Measurements from ENCODE around the gene MAGEA1.

Gene MAGEA1

DNA sequence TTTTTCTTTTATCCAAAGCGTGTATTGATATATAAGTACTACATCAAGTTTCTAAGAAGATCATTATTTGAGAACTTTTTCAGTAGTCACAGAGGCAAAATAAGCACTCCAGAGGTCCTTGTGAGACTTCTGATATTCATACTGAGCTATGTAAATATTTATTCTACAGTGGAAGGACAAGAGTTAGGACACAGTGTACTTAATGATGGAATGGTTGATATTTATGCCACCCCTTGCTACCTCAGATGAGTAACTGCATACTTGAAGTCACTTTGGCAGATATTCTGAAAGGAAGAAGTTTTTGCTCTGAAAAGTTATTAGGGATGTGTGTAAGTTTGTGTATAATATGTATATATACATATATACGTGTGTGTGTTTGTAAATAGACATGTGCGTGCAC, 30.3 kb downstream of the MAGEA1 start:
- DNase-seq (ENCODE audit: low read depth) = no peak
- no peak overlapping the region for H3K4me3 ChIP-seq (ENCODE audit: control insufficient read depth, low read depth, low read length)
- TF ChIP-seq, protein P1, sequence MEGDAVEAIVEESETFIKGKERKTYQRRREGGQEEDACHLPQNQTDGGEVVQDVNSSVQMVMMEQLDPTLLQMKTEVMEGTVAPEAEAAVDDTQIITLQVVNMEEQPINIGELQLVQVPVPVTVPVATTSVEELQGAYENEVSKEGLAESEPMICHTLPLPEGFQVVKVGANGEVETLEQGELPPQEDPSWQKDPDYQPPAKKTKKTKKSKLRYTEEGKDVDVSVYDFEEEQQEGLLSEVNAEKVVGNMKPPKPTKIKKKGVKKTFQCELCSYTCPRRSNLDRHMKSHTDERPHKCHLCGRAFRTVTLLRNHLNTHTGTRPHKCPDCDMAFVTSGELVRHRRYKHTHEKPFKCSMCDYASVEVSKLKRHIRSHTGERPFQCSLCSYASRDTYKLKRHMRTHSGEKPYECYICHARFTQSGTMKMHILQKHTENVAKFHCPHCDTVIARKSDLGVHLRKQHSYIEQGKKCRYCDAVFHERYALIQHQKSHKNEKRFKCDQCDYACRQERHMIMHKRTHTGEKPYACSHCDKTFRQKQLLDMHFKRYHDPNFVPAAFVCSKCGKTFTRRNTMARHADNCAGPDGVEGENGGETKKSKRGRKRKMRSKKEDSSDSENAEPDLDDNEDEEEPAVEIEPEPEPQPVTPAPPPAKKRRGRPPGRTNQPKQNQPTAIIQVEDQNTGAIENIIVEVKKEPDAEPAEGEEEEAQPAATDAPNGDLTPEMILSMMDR (conservative IDR thresholded peaks at IDR 0.05; ENCODE audit: control insufficient read depth, insufficient read depth, low read depth, low read length) = no peak

DNA sequence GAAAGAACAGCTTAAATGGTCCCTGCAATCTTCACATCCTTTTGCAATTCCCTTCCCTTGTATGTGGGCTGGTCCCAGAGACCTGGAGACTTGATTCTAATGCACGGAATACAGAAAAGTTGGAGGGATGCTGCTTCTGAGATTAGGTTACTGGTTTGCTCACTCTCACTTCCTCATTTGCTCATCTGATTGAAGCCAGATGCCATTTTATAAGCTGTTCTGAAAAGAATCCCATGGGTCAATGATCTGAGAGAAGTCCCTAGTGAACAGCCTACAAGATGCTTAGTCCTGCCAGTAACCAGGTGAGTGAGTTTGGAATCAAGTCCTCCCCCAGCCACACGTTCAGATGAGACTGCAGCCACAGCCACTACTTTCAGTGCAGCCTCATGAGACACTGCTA, 35.9 kb downstream of the MAGEA1 start:
- DNase-seq (ENCODE audit: low read depth) = no peak
- TF ChIP-seq, protein P1 (conservative IDR thresholded peaks at IDR 0.05; ENCODE audit: control insufficient read depth, insufficient read depth, low read depth, low read length) = no peak
- H3K4me3 ChIP-seq (ENCODE audit: control insufficient read depth, low read depth, low read length) = no peak overlapping the region

GRCh38 chrX:153216926-153217325, 37.8 kb downstream of the MAGEA1 start:
- no peak overlapping the region for H3K4me3 ChIP-seq (ENCODE audit: control insufficient read depth, low read depth, low read length)
- TF ChIP-seq, protein P1 (conservative IDR thresholded peaks at IDR 0.05; ENCODE audit: control insufficient read depth, insufficient read depth, low read depth, low read length) = no peak
- DNase-seq (ENCODE audit: low read depth) = no peak

DNA sequence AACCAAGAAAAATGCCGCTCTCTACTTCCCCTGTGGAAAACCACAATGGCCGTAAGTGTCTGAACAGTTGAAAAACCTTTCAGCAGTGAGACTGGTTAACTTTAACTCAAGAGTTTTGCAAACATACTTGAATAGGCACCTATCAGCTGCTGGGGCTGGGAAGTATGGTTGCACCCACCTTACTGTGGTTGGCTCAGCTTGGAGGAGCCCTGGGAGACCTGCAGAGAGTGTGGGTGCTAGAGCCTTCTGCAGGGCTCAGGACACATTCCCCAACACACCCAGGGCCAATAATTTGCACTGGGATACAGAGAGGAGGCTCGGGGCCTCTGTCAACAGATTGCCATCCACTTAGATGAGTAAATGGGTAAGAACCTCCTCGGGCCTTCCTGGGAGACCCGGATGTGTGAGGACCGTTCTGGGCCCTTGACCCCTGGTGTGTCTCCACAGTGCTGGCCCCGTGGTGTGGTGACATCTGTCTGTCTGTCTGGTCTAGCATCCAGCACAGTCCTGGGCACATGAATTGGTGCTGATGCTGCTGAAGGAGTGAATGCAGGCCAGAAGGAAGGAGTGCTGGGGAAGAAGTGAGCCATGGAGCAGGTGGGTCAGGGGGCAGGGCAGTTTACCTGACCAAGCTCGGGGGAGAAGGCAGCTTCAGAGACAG, 46.5 kb downstream of the MAGEA1 start:
- no peak for DNase-seq (ENCODE audit: low read depth)
- TF ChIP-seq, protein P1 (conservative IDR thresholded peaks at IDR 0.05; ENCODE audit: control insufficient read depth, insufficient read depth, low read depth, low read length) = no peak
- H3K4me3 ChIP-seq (ENCODE audit: control insufficient read depth, low read depth, low read length) = no peak overlapping the region

GRCh38 chrX:153226344-153227185, 47.5 kb downstream of the MAGEA1 start:
- H3K4me3 ChIP-seq (ENCODE audit: control insufficient read depth, low read depth, low read length) = peak overlapping the region; percentile 17
- TF ChIP-seq, protein P1 (conservative IDR thresholded peaks at IDR 0.05; ENCODE audit: control insufficient read depth, insufficient read depth, low read depth, low read length) = no peak
- peak; percentile 91 for DNase-seq (ENCODE audit: low read depth)

Measured in fibroblast of mammary gland (primary cell).